ENCODE measurements around the gene MRPL49. TPM values are rescaled to one million over a fixed set of nuclear protein-coding genes. Genes with fewer than 3 reads are reported as not detected.

MRPL49 gene
- total RNA-seq, 1 experiment from 2014 or later, result 55.9 TPM

GRCh38 chr11:65095974-65096806, 25.9 kb upstream of the MRPL49 start, which contains the start of gene VPS51 (continued):
- TF ChIP-seq ERG (CRISPR knock-in tag; IDR thresholded peaks at IDR 0.05) (0 out of 2 replicates have a peak, but pooled peaks have one; percentile 10), JUN (CRISPR knock-in tag; IDR thresholded peaks at IDR 0.05) (no peak), ZMAT4 (CRISPR knock-in tag; IDR thresholded peaks at IDR 0.05) (no peak), JAZF1 (CRISPR knock-in tag; IDR thresholded peaks at IDR 0.05) (no peak), KAT7 (CRISPR knock-in tag; IDR thresholded peaks at IDR 0.05; ENCODE audit: borderline replicate concordance) (0 out of 2 replicates have a peak, but pooled peaks have one; percentile 64), ZNF416 (CRISPR knock-in tag; IDR thresholded peaks at IDR 0.05) (no peak; the same call in 1 of the 2 replicates), MYBL2 (CRISPR knock-in tag; IDR thresholded peaks at IDR 0.05) (no peak), ZNF425 (CRISPR knock-in tag; conservative IDR thresholded peaks at IDR 0.05) (no peak), NR1H2 (CRISPR knock-in tag; IDR thresholded peaks at IDR 0.05) (no peak), NFATC4 (CRISPR knock-in tag; IDR thresholded peaks at IDR 0.05) (no peak), GABPB1 (CRISPR knock-in tag; IDR thresholded peaks at IDR 0.05) (peak; percentile 90), NR3C1 (CRISPR knock-in tag; conservative IDR thresholded peaks at IDR 0.05; ENCODE audit: low read depth) (no peak), GRHL2 (CRISPR knock-in tag; IDR thresholded peaks at IDR 0.05; ENCODE audit: insufficient replicate concordance, severe bottlenecking) (no peak), ZNF396 (CRISPR knock-in tag; IDR thresholded peaks at IDR 0.05; ENCODE audit: borderline replicate concordance) (no peak), ZNF423 (CRISPR knock-in tag; IDR thresholded peaks at IDR 0.05) (peak; percentile 18; the same call in 1 of the 2 replicates), ETV6 (CRISPR knock-in tag; IDR thresholded peaks at IDR 0.05) (peak; percentile 85; the same call in 1 of the 2 replicates), ZBTB43 (CRISPR knock-in tag; IDR thresholded peaks at IDR 0.05) (no peak), TP53 (CRISPR knock-in tag; IDR thresholded peaks at IDR 0.05) (no peak), CTCF (IDR thresholded peaks at IDR 0.05) (no peak), CREM (CRISPR knock-in tag; IDR thresholded peaks at IDR 0.05) (peak; percentile 81), FOXP4 (CRISPR knock-in tag; IDR thresholded peaks at IDR 0.05) (0 out of 2 replicates have a peak, but pooled peaks have one; percentile 59), ESRRA (CRISPR knock-in tag; IDR thresholded peaks at IDR 0.05; ENCODE audit: borderline replicate concordance) (peak; percentile 72; the same call in 1 of the 2 replicates), HMGA2 (CRISPR knock-in tag; IDR thresholded peaks at IDR 0.05) (peak; percentile 47), ZNF281 (CRISPR knock-in tag; IDR thresholded peaks at IDR 0.05) (no peak)

Data from WTC11 (cell line).